ENCODE data around the gene RAB28. TPM values are rescaled to one million over a fixed set of nuclear protein-coding genes. Genes with fewer than 3 reads are reported as not detected.
"Not testable (repeated sequence)": the region's sequence is repeated elsewhere in the genome, so short reads cannot be mapped to it uniquely, and the experiment has no call there.

RAB28 gene
- total and polyA plus RNA-seq, 2 of the 8 experiments (the other 6 are each of a cell fraction or from before 2014, with no cell fraction given), result 16.0 to 18.7 TPM

DNA sequence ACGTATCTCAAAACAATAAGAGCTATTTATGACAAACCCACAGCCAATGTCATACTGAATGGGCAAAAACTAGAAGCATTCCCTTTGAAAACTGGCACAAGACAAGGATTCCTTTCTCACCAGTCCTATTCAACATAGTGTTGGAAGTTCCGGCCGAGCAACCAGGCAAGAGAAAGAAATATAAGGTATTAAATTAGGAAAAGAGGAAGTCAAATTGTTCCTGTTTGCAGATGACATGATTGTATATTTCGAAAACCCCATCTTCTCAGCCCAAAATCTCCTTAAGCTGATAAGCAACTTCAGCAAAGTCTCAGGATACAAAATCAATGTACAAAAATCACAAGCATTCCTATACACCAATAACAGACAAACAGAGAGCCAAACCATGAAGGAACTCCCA, 94.2 kb downstream of the RAB28 start:
- H2BK5ac ChIP-seq (ENCODE audit: low read depth, low read length); H4K20me1 ChIP-seq (replicated peaks in 1 of 2; ENCODE audit: control insufficient read depth in 1 of 2, insufficient read depth in 2 of 2, low read length in 2 of 2); H3K56ac ChIP-seq (replicated peaks; ENCODE audit: insufficient read length, low read depth, low read length); H2BK15ac ChIP-seq (ENCODE audit: low read length); H3K4me2 ChIP-seq (ENCODE audit: insufficient read depth in 1 of 2, low read depth in 2 of 2, low read length in 2 of 2); H3K27me3 ChIP-seq (replicated peaks in 1 of 4; ENCODE audit: control insufficient read depth in 3 of 4, extremely low read depth in 1 of 4, insufficient read depth in 3 of 4, low read length in 3 of 4); H3K4me3 ChIP-seq (ENCODE audit: extremely low read depth in 1 of 4, insufficient read depth in 2 of 4, low read depth in 3 of 4, low read length in 4 of 4); FAIRE-seq; H2BK12ac ChIP-seq (ENCODE audit: low read depth, low read length); H2AFZ ChIP-seq (ENCODE audit: low read length); H4K91ac ChIP-seq (replicated peaks; ENCODE audit: insufficient read length, low read length); H3K4me1 ChIP-seq (replicated peaks in 1 of 4; ENCODE audit: control insufficient read depth in 3 of 4, insufficient read depth in 4 of 4, low read length in 3 of 4); H3K79me1 ChIP-seq (ENCODE audit: low read depth, low read length); H3K27ac ChIP-seq (ENCODE audit: low read depth, low read length); H3K36me3 ChIP-seq (ENCODE audit: control insufficient read depth in 2 of 4, insufficient read depth in 4 of 4, low read length in 3 of 4); H2BK20ac ChIP-seq (ENCODE audit: low read length); H3K23ac ChIP-seq (ENCODE audit: insufficient read length); H4K8ac ChIP-seq (ENCODE audit: extremely low read depth, insufficient read depth, low read length); H3K14ac ChIP-seq (ENCODE audit: insufficient read length); H3K9me3 ChIP-seq (ENCODE audit: insufficient read depth in 2 of 2, low read depth in 1 of 2, low read length in 1 of 2); H3K9ac ChIP-seq (replicated peaks in 1 of 4; ENCODE audit: extremely low read depth in 1 of 4, low read depth in 3 of 4, low read length in 3 of 4); DNase-seq (ENCODE audit: low read depth in 1 of 2, low spot score in 2 of 2); H3K18ac ChIP-seq (ENCODE audit: extremely low read depth, low read length); H4K5ac ChIP-seq (ENCODE audit: insufficient read length, low read depth, low read length); H3K23me2 ChIP-seq (ENCODE audit: low read depth, low read length); H2AK5ac ChIP-seq (ENCODE audit: low read depth, low read length); H3K4ac ChIP-seq (replicated peaks; ENCODE audit: insufficient read length, low read depth, low read length); H2BK120ac ChIP-seq (replicated peaks; ENCODE audit: low read depth, low read length): not testable (repeated sequence)
- peaks cover 0 to 11% of the 10 kb centered on the region in 2 experiments; a peak in 2 of 4 replicates for H3K79me2 ChIP-seq (ENCODE audit: control insufficient read depth in 1 of 2, insufficient read depth in 2 of 2, low read length in 2 of 2)
- WGBS, 2 experiments (ENCODE audit: extremely low coverage in 1 of 2, insufficient coverage in 1 of 2, insufficient read length in 1 of 2, insufficient replicate concordance in 2 of 2, low coverage in 1 of 2, low lambda C conversion rate in 2 of 2, missing lambda C conversion rate in 1 of 2), result 89% methylated on average over 4 of the region's 4 CpGs; no CpG with 5 or more reads in 1 of the 2 experiments
- ChIA-PET CTCF (ENCODE audit: partially characterized antibody) (interaction anchor here (0.7 kb wide), 1 partner anchor 192 kb away, joined by 3 read pairs; no protein-coding TSS in a partner anchor), POLR2A (ENCODE audit: partially characterized antibody) (interaction anchor here (0.7 kb wide), 1 partner anchor 25 kb away, joined by 3 read pairs; no protein-coding TSS in a partner anchor)

Measured in H1 (cell line).